ENCODE results near the gene ZNF580. TPM values are rescaled to one million over a fixed set of nuclear protein-coding genes. Genes with fewer than 3 reads are reported as not detected.

Gene ZNF580
- total RNA-seq, 1 donor from 2014 or later = 50.9 TPM

DNA sequence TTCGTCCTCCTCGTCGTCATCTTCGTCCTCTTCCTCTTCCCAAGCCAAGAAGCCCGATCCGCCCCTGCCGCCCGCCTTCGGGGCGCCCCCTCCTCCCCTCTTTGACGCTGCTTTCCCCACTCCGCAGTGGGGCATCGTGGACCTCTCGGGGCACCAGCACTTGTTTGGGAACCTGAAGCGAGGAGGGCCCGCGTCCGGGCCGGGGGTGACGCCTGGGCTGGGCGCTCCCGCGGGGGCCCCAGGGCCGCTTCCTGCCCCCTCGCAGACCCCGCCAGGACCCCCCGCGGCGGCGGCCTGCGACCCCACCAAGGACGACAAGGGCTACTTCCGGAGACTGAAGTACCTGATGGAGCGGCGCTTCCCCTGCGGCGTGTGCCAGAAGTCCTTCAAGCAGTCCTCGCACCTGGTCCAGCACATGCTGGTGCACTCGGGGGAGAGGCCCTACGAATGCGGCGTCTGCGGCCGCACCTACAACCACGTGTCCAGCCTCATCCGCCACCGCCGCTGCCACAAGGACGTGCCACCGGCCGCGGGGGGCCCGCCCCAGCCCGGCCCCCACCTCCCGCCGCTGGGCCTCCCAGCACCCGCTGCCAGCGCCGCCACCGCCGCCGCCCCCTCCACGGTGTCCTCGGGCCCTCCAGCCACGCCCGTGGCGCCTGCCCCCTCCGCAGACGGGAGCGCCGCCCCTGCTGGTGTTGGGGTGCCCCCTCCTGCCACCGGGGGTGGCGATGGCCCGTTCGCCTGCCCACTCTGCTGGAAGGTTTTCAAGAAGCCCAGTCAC lies 26.7 kb upstream of the ZNF580 start:
- Mint-ChIP-seq H3K27ac (no peak overlapping the region), H3K27me3 (ENCODE audit: low read depth) (no peaks in the 10 kb centered on the region), H3K36me3 (peaks cover 38% of the 10 kb centered on the region), H3K9me3 (no peaks in the 10 kb centered on the region), H3K4me1 (no peaks in the 10 kb centered on the region), H3K4me3 (no peak overlapping the region)
- DNase-seq (ENCODE audit: low spot score in 2 of 2, unreplicated experiment in 2 of 2) = no peak
- TF ChIP-seq, protein P1, sequence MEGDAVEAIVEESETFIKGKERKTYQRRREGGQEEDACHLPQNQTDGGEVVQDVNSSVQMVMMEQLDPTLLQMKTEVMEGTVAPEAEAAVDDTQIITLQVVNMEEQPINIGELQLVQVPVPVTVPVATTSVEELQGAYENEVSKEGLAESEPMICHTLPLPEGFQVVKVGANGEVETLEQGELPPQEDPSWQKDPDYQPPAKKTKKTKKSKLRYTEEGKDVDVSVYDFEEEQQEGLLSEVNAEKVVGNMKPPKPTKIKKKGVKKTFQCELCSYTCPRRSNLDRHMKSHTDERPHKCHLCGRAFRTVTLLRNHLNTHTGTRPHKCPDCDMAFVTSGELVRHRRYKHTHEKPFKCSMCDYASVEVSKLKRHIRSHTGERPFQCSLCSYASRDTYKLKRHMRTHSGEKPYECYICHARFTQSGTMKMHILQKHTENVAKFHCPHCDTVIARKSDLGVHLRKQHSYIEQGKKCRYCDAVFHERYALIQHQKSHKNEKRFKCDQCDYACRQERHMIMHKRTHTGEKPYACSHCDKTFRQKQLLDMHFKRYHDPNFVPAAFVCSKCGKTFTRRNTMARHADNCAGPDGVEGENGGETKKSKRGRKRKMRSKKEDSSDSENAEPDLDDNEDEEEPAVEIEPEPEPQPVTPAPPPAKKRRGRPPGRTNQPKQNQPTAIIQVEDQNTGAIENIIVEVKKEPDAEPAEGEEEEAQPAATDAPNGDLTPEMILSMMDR (IDR thresholded peaks at IDR 0.05; ENCODE audit: unreplicated experiment) = no peak

DNA sequence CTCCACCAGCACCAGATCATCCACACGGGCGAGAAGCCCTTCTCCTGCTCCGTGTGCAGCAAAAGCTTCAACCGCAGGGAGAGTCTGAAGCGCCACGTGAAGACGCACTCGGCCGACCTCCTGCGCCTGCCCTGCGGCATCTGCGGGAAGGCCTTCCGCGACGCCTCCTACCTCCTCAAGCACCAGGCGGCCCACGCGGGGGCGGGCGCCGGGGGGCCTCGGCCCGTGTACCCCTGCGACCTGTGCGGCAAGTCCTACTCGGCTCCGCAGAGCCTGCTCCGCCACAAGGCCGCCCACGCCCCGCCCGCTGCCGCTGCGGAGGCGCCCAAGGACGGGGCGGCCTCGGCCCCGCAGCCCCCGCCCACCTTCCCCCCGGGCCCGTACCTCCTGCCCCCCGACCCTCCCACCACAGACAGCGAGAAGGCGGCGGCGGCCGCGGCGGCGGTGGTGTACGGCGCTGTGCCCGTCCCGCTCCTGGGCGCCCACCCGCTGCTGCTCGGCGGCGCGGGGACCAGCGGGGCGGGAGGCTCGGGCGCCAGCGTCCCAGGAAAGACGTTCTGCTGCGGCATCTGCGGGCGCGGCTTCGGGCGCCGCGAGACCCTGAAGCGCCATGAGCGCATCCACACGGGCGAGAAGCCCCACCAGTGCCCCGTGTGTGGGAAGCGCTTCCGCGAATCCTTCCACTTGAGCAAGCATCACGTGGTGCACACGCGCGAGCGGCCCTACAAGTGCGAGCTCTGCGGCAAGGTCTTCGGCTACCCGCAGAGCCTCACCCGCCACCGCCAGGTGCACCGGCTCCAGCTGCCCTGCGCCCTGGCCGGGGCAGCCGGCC lies 25.9 kb upstream of the ZNF580 start:
- Mint-ChIP-seq H3K27me3 (ENCODE audit: low read depth) (no peaks in the 10 kb centered on the region), H3K27ac (no peak overlapping the region)

DNA sequence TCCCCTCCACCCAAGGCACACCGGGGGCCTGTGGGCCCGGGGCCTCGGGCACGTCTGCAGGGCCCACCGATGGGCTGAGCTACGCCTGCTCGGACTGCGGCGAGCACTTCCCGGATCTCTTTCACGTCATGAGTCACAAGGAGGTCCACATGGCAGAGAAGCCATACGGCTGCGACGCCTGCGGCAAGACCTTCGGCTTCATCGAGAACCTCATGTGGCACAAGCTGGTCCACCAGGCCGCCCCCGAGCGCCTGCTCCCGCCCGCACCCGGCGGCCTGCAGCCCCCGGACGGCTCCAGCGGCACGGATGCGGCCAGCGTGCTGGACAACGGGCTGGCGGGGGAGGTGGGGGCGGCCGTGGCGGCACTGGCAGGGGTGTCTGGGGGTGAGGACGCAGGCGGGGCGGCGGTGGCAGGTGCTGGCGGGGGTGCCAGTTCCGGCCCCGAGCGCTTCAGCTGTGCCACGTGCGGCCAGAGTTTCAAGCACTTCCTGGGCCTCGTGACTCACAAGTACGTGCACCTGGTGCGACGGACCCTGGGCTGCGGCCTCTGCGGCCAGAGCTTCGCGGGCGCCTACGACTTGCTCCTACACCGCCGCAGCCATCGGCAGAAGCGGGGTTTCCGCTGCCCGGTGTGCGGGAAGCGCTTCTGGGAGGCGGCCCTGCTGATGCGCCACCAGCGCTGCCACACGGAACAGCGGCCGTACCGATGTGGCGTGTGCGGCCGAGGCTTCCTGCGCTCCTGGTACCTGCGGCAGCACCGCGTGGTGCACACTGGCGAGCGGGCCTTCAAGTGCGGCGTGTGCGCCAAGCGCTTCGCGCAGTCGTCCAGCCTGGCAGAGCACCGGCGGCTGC lies 25.0 kb upstream of the ZNF580 start:
- TF ChIP-seq, protein P1 (IDR thresholded peaks at IDR 0.05; ENCODE audit: unreplicated experiment) = no peak
- DNase-seq (ENCODE audit: low spot score in 2 of 2, unreplicated experiment in 2 of 2) = no peak
- H3K36me3 Mint-ChIP-seq = peaks cover 29% of the 10 kb centered on the region
- H3K27me3 Mint-ChIP-seq (ENCODE audit: low read depth) = no peaks in the 10 kb centered on the region
- no peak overlapping the region for H3K4me3 Mint-ChIP-seq
- no peak overlapping the region for H3K27ac Mint-ChIP-seq
- H3K9me3 Mint-ChIP-seq = no peaks in the 10 kb centered on the region
- H3K4me1 Mint-ChIP-seq = no peaks in the 10 kb centered on the region

More for the DNA sequence above, 25.9 kb upstream of the ZNF580 start:
- Mint-ChIP-seq H3K9me3 (no peaks in the 10 kb centered on the region), H3K36me3 (peaks cover 30% of the 10 kb centered on the region), H3K4me3 (no peak overlapping the region), H3K4me1 (no peaks in the 10 kb centered on the region)
- TF ChIP-seq, protein P1 (IDR thresholded peaks at IDR 0.05; ENCODE audit: unreplicated experiment) = no peak
- DNase-seq (ENCODE audit: low spot score in 2 of 2, unreplicated experiment in 2 of 2) = no peak

DNA sequence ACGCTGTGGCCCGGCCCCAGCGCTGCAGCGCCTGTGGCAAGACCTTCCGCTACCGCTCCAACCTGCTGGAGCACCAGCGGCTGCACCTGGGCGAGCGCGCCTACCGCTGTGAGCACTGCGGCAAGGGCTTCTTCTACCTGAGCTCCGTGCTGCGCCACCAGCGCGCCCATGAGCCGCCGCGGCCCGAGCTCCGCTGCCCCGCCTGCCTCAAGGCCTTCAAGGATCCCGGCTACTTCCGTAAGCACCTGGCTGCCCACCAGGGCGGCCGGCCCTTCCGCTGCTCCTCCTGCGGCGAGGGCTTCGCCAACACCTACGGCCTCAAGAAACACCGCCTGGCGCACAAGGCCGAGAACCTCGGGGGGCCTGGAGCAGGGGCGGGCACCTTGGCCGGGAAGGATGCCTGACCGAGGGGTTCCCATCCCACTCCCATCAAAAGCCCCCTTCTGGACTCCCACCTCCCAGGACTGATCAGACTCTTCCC lies 24.4 kb upstream of the ZNF580 start:
- Mint-ChIP-seq H3K4me3 (no peak overlapping the region), H3K27ac (no peak overlapping the region), H3K4me1 (no peaks in the 10 kb centered on the region), H3K36me3 (peaks cover 26% of the 10 kb centered on the region), H3K27me3 (ENCODE audit: low read depth) (no peaks in the 10 kb centered on the region), H3K9me3 (no peaks in the 10 kb centered on the region)
- TF ChIP-seq, protein P1 (IDR thresholded peaks at IDR 0.05; ENCODE audit: unreplicated experiment) = no peak
- no peak for DNase-seq (ENCODE audit: low spot score in 2 of 2, unreplicated experiment in 2 of 2)

DNA sequence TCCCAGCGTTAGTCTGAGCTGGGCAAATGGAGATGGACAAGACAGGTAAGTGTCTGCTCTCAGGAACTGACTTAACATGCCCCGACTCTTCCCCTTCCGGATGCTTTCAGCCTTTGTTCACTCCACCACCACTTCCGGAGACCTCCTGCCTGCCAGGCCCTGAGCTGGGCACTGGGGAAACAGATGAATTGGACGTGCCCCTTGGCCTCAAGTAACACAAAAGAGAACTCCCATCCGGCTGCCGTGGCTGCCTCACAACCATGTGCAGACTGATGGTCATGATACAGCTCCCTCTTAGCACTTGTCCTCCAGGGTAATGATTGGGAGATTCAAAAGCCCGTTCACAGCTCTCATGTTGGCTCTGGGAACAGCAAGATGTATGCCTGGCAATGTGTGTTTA lies 23.4 kb upstream of the ZNF580 start:
- TF ChIP-seq, protein P1 (IDR thresholded peaks at IDR 0.05; ENCODE audit: unreplicated experiment) = no peak
- Mint-ChIP-seq H3K27ac (no peak overlapping the region), H3K36me3 (peaks cover 26% of the 10 kb centered on the region), H3K4me3 (no peak overlapping the region), H3K27me3 (ENCODE audit: low read depth) (no peaks in the 10 kb centered on the region), H3K4me1 (no peaks in the 10 kb centered on the region), H3K9me3 (no peaks in the 10 kb centered on the region)
- no peak for DNase-seq (ENCODE audit: low spot score in 2 of 2, unreplicated experiment in 2 of 2)
